K562 (cell line): ENCODE results near the gene PTPRG. TPM values are rescaled to one million over a fixed set of nuclear protein-coding genes. Genes with fewer than 3 reads are reported as not detected.

Experiments used
- ATAC-seq: fragments of 200-7000 bp; cut with Tn5 transposase; 3 replicates; pipeline ENCODE4 v1.9.1; 2020; ENCODE audit warnings: moderate library complexity
- BruUV-seq: library from RNA; stranded (reverse); fragments of 400-500 nt; replicated peaks from 2 replicates; lab custom pipeline; 2021; lab: Mats Ljungman, UMichigan
- CTCF ChIA-PET: fragments of 300-600 bp; formaldehyde crosslinking; extraction: SDS; loops from one replicate; lab custom pipeline; 2021; ENCODE audit warnings: low intra/inter-chr PET ratio; lab: Yijun Ruan, JAX
- POLR2A ChIA-PET: fragments of 300-600, 350-650 bp; sonication (Branson Sonifier 250); formaldehyde crosslinking; extraction: SDS; loops from one replicate; lab custom pipeline; 2021; ENCODE audit warnings: antibody characterized with exemption, inconsistent platforms; lab: Yijun Ruan, JAX
- DNase-seq, 4 experiments: peaks; one replicate each; pipeline versions ENCODE4 v3.0.0 to v3.0.0-alpha.2; 2011 to 2018; ENCODE audit warnings: low spot score in 3 of 4, mixed read lengths in 3 of 4; ENCODE audit errors: extremely low read depth in 1 of 4
- FAIRE-seq: peaks from 2 replicates; lab custom pipeline; 2011; peaks lifted over from hg19 to GRCh38; lab: Jason Lieb, UNC
- H2AFZ ChIP-seq: 2 replicates; pipeline ENCODE4 v1.6.0; 2011; ENCODE audit warnings: low read depth, low read length, control low read depth, inconsistent platforms
- H3K27ac ChIP-seq: fragments of 200-600 bp; 3 replicates; pipeline ENCODE4 v1.8.0; 2011; ENCODE audit warnings: low read depth, mild to moderate bottlenecking, control low read depth, inconsistent platforms, low read length, moderate library complexity, mixed read lengths; ENCODE audit errors: extremely low read depth
- H3K27me3 ChIP-seq, 2 experiments: fragments of 300-600 bp in 1 of 2; 2 replicates in 1 of 2; 3 replicates in 1 of 2; pipeline versions ENCODE4 v1.6.0 to v1.8.0; 2011; ENCODE audit warnings: inconsistent platforms in 2 of 2, low read length in 2 of 2, mild to moderate bottlenecking in 1 of 2, mixed read lengths in 1 of 2, moderate library complexity in 1 of 2; ENCODE audit not compliant: control insufficient read depth in 2 of 2, insufficient read depth in 2 of 2
- H3K36me3 ChIP-seq: fragments of 300-600 bp; 3 replicates; pipeline ENCODE4 v1.8.0; 2011; ENCODE audit warnings: mild to moderate bottlenecking, low read length, inconsistent platforms; ENCODE audit not compliant: control insufficient read depth, insufficient read depth
- H3K4me1 ChIP-seq, 2 experiments: fragments of 200-600 bp in 1 of 2; replicated peaks in 1 of 2; 2 replicates in 1 of 2; 3 replicates in 1 of 2; pipeline versions ENCODE4 v1.5.1 to v1.8.0; 2011; ENCODE audit warnings: inconsistent platforms in 2 of 2, low read length in 2 of 2, mild to moderate bottlenecking in 1 of 2, mixed read lengths in 1 of 2, moderate library complexity in 1 of 2; ENCODE audit not compliant: control insufficient read depth in 2 of 2, insufficient read depth in 2 of 2
- H3K4me2 ChIP-seq: 2 replicates; pipeline ENCODE4 v1.6.1; 2011; ENCODE audit warnings: low read length, control low read depth, inconsistent platforms, mixed read lengths; ENCODE audit not compliant: insufficient read depth
- H3K4me3 ChIP-seq: fragments of 200-600 bp; sonication (generic), shearing (Covaris generic); 2 replicates; pipeline ENCODE4 v1.5.1; 2016; ENCODE audit warnings: control low read depth, inconsistent platforms
- H3K79me2 ChIP-seq: fragments of 200-600 bp; 3 replicates; pipeline ENCODE4 v1.8.0; 2011; ENCODE audit warnings: low read length, inconsistent platforms; ENCODE audit not compliant: control insufficient read depth, insufficient read depth
- H3K9ac ChIP-seq, 2 experiments: 2 replicates each; pipeline versions ENCODE4 v1.6.0 to v1.6.1; 2011; ENCODE audit warnings: low read depth in 2 of 2, low read length in 2 of 2, control low read depth in 1 of 2, inconsistent platforms in 1 of 2, mild to moderate bottlenecking in 1 of 2, mixed read lengths in 1 of 2; ENCODE audit not compliant: insufficient read depth in 1 of 2
- H3K9me1 ChIP-seq: one replicate; pipeline ENCODE4 v1.6.0; 2011; ENCODE audit warnings: inconsistent platforms, mild to moderate bottlenecking, low read length, moderate library complexity; ENCODE audit not compliant: control insufficient read depth, insufficient read depth
- H3K9me3 ChIP-seq: replicated peaks from 2 replicates; pipeline ENCODE4 v1.5.1; 2011; ENCODE audit warnings: low read depth, low read length, inconsistent platforms; ENCODE audit not compliant: control insufficient read depth, insufficient read depth
- H4K20me1 ChIP-seq: replicated peaks from 2 replicates; pipeline ENCODE4 v1.6.1; 2011; ENCODE audit warnings: low read length, inconsistent platforms, mixed read lengths; ENCODE audit not compliant: control insufficient read depth, insufficient read depth
- BACH1 ChIP-seq: fragments of 200-800 bp; sonication (Bioruptor generic); IDR thresholded peaks from 2 replicates; pipeline ENCODE4 v1.6.1; 2016; ENCODE audit warnings: missing genetic modification characterization, missing compliant biosample characterization
- BCLAF1 ChIP-seq, 2 experiments: fragments of 450-650 bp in 1 of 2; IDR thresholded peaks; 2 replicates each; pipeline ENCODE4 v1.6.1; 2011 to 2017; ENCODE audit warnings: low read depth in 2 of 2, antibody characterized with exemption in 1 of 2, borderline replicate concordance in 1 of 2, low read length in 1 of 2, mild to moderate bottlenecking in 1 of 2, mixed read lengths in 1 of 2; ENCODE audit not compliant: control insufficient read depth in 1 of 2
- ETV5 ChIP-seq: sonication (generic); formaldehyde crosslinking; IDR thresholded peaks from 2 replicates; pipeline ENCODE4 v1.4.0; 2020; ENCODE audit warnings: low read depth, mild to moderate bottlenecking, missing genetic modification reagents
- NR2F6 ChIP-seq: fragments of 450-650 bp; formaldehyde crosslinking; IDR thresholded peaks from 2 replicates; pipeline ENCODE4 v1.4.0; 2020; ENCODE audit warnings: mild to moderate bottlenecking
- SIN3A ChIP-seq, 2 experiments: fragments of 150-350 bp in 1 of 2; IDR thresholded peaks; 2 replicates each; pipeline ENCODE4 v1.6.1; 2011 to 2016; ENCODE audit warnings: borderline replicate concordance in 2 of 2, low read depth in 2 of 2, low read length in 2 of 2, mild to moderate bottlenecking in 2 of 2, moderate library complexity in 2 of 2; ENCODE audit not compliant: control insufficient read depth in 1 of 2
- ZNF436 ChIP-seq: fragments of 250-450, 450-650 bp; sonication (Bioruptor Pico); formaldehyde crosslinking; IDR thresholded peaks from 2 replicates; pipeline ENCODE4 v1.7.0; 2020; ENCODE audit warnings: mild to moderate bottlenecking
- ZNF75A ChIP-seq: fragments of 450-650 bp; formaldehyde crosslinking; IDR thresholded peaks from 2 replicates; pipeline ENCODE4 v1.4.0; 2020; ENCODE audit warnings: mild to moderate bottlenecking
- WGBS: fragments of 100-300 bp; shearing (Covaris generic); methylation state at CpG from one replicate; pipeline ENCODE4 v1.1.6; 2016; ENCODE audit warnings: low coverage, mixed read lengths; ENCODE audit not compliant: insufficient coverage; ENCODE audit errors: missing lambda C conversion rate; 5-methylcytosine and 5-hydroxymethylcytosine counted together
- in situ Hi-C: fragments of 300-500 bp; cut with MboI; formaldehyde crosslinking; loops from 4 replicates; pipeline ENCODE4 v1.15.0; 2018; ENCODE audit warnings: inconsistent platforms, mixed read lengths
- intact Hi-C: fragments of 100-400 bp; cut with micrococcal nuclease; formaldehyde crosslinking; loops from 2 replicates; pipeline ENCODE4 v1.14.2; 2022
- polyA plus RNA-seq, 8 experiments: library from polyadenylated mRNA; depleted of rRNA in 4 of 8; stranded (reverse) in 5 of 8; unstranded in 3 of 8; fragments of >200 nt; fragmentation: Nextera tagmentation in 2 of 8; fragmentation: Illumina TruSeq in 1 of 8; extraction: Ambion mirVana in 2 of 8; extraction: Trizol in 1 of 8; gene quantifications; 2 replicates each; pipeline versions ENCODE4 v1.2.1 to v1.2.3, GENCODE V29; 2011 to 2014; ENCODE audit warnings: inconsistent platforms in 1 of 8, missing spikeins in 1 of 8
- total RNA-seq, 7 experiments: library from RNA; depleted of rRNA in 6 of 7; stranded (reverse); fragments of >200 nt in 6 of 7; fragmentation: Illumina TruSeq in 2 of 7; extraction: Trizol in 2 of 7; gene quantifications; 2 replicates each; pipeline versions ENCODE4 v1.2.1 to v1.2.3, GENCODE V29; 2011 to 2021; ENCODE audit warnings: low replicate concordance in 1 of 7
- TF ChIP-seq, protein P1 (sequence below): fragments of 200-600 bp; sonication (generic); IDR thresholded peaks from one replicate; pipeline ENCODE4 v1.6.1; 2012; ENCODE audit warnings: mild to moderate bottlenecking, low read depth, low read length, inconsistent platforms

The PTPRG gene
- total and polyA plus RNA-seq, 9 of the 15 experiments (the other 6 are each of a cell fraction or from before 2014, with no cell fraction given) = 0.16 TPM; not detected in 8

DNA sequence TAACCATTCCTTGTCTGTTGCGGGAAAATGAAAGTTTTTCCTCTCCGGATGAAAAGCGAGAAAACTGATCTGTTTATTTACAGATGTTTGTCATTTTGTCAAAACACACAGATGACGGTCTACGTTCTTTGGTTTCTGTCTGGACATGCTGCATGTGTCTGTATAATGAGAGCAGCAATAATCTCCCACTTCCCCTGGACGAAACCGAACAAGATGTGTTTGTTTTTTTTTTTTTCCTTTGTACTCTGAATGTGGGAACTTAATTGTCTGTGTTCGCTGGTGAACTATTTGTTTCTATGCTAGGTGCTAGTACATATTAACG is 33.6 kb downstream of the PTPRG start:
- H3K9me3 ChIP-seq = no peaks in the 10 kb centered on the region
- no peak overlapping the region for H3K4me2 ChIP-seq
- no peaks in the 10 kb centered on the region for H3K79me2 ChIP-seq
- FAIRE-seq (no peak), DNase-seq (no peak), ATAC-seq (no peak)
- no peak overlapping the region for H2AFZ ChIP-seq
- ChIA-PET POLR2A (no interaction called here), CTCF (no interaction called here)
- H3K9me1 ChIP-seq = no peaks in the 10 kb centered on the region
- H3K4me3 ChIP-seq = no peak overlapping the region
- no peaks in the 10 kb centered on the region for H3K36me3 ChIP-seq
- in situ Hi-C loops (no loop called here), intact Hi-C loops (no loop called here)
- H3K27me3 ChIP-seq = peaks cover 0 to 5% of the 10 kb centered on the region in 2 experiments; a peak in 1 of 5 replicates
- no TSS peak for BruUV-seq
- no peaks in the 10 kb centered on the region for H3K4me1 ChIP-seq
- H3K27ac ChIP-seq = no peak overlapping the region
- H3K9ac ChIP-seq = no peak overlapping the region
- 1% methylated on average over 9 of the region's 9 CpGs for WGBS
- H4K20me1 ChIP-seq = no peaks in the 10 kb centered on the region
- no peak for TF ChIP-seq ETV5 (CRISPR knock-in tag)
- no peak for TF ChIP-seq ZNF75A (CRISPR knock-in tag)
- TF ChIP-seq, protein P1, sequence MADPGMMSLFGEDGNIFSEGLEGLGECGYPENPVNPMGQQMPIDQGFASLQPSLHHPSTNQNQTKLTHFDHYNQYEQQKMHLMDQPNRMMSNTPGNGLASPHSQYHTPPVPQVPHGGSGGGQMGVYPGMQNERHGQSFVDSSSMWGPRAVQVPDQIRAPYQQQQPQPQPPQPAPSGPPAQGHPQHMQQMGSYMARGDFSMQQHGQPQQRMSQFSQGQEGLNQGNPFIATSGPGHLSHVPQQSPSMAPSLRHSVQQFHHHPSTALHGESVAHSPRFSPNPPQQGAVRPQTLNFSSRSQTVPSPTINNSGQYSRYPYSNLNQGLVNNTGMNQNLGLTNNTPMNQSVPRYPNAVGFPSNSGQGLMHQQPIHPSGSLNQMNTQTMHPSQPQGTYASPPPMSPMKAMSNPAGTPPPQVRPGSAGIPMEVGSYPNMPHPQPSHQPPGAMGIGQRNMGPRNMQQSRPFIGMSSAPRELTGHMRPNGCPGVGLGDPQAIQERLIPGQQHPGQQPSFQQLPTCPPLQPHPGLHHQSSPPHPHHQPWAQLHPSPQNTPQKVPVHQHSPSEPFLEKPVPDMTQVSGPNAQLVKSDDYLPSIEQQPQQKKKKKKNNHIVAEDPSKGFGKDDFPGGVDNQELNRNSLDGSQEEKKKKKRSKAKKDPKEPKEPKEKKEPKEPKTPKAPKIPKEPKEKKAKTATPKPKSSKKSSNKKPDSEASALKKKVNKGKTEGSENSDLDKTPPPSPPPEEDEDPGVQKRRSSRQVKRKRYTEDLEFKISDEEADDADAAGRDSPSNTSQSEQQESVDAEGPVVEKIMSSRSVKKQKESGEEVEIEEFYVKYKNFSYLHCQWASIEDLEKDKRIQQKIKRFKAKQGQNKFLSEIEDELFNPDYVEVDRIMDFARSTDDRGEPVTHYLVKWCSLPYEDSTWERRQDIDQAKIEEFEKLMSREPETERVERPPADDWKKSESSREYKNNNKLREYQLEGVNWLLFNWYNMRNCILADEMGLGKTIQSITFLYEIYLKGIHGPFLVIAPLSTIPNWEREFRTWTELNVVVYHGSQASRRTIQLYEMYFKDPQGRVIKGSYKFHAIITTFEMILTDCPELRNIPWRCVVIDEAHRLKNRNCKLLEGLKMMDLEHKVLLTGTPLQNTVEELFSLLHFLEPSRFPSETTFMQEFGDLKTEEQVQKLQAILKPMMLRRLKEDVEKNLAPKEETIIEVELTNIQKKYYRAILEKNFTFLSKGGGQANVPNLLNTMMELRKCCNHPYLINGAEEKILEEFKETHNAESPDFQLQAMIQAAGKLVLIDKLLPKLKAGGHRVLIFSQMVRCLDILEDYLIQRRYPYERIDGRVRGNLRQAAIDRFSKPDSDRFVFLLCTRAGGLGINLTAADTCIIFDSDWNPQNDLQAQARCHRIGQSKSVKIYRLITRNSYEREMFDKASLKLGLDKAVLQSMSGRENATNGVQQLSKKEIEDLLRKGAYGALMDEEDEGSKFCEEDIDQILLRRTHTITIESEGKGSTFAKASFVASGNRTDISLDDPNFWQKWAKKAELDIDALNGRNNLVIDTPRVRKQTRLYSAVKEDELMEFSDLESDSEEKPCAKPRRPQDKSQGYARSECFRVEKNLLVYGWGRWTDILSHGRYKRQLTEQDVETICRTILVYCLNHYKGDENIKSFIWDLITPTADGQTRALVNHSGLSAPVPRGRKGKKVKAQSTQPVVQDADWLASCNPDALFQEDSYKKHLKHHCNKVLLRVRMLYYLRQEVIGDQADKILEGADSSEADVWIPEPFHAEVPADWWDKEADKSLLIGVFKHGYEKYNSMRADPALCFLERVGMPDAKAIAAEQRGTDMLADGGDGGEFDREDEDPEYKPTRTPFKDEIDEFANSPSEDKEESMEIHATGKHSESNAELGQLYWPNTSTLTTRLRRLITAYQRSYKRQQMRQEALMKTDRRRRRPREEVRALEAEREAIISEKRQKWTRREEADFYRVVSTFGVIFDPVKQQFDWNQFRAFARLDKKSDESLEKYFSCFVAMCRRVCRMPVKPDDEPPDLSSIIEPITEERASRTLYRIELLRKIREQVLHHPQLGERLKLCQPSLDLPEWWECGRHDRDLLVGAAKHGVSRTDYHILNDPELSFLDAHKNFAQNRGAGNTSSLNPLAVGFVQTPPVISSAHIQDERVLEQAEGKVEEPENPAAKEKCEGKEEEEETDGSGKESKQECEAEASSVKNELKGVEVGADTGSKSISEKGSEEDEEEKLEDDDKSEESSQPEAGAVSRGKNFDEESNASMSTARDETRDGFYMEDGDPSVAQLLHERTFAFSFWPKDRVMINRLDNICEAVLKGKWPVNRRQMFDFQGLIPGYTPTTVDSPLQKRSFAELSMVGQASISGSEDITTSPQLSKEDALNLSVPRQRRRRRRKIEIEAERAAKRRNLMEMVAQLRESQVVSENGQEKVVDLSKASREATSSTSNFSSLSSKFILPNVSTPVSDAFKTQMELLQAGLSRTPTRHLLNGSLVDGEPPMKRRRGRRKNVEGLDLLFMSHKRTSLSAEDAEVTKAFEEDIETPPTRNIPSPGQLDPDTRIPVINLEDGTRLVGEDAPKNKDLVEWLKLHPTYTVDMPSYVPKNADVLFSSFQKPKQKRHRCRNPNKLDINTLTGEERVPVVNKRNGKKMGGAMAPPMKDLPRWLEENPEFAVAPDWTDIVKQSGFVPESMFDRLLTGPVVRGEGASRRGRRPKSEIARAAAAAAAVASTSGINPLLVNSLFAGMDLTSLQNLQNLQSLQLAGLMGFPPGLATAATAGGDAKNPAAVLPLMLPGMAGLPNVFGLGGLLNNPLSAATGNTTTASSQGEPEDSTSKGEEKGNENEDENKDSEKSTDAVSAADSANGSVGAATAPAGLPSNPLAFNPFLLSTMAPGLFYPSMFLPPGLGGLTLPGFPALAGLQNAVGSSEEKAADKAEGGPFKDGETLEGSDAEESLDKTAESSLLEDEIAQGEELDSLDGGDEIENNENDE = no peak
- no peak for TF ChIP-seq BCLAF1 (IDR thresholded peaks at IDR 0.05; ENCODE audit: borderline replicate concordance in 1 of 2, control insufficient read depth in 1 of 2, low read depth in 2 of 2, low read length in 1 of 2)
- no peak for TF ChIP-seq SIN3A (IDR thresholded peaks at IDR 0.05; ENCODE audit: borderline replicate concordance in 2 of 2, control insufficient read depth in 1 of 2, low read depth in 2 of 2, low read length in 2 of 2)
- TF ChIP-seq BACH1 (tag) = no peak
- no peak for TF ChIP-seq ZNF436 (CRISPR knock-in tag)
- TF ChIP-seq NR2F6 = no peak
